GM11168 (cell line): ENCODE measurements around the gene MRM2.

Experiments
- in situ Hi-C: fragments of 300-500 bp; cut with MboI; formaldehyde crosslinking; loops from one replicate; pipeline ENCODE4 v1.12.0; 2022; ENCODE audit warnings: low sequenced_read_pairs; ENCODE audit not compliant: unreplicated experiment

MRM2 gene

GRCh38 chr7:2195400-2196246, 46.4 kb downstream of the MRM2 start:
- in situ Hi-C loops: no loop called here

GRCh38 chr7:2193575-2194305, 48.3 kb downstream of the MRM2 start:
- in situ Hi-C loops: no loop called here

GRCh38 chr7:2192831-2193534, 49.0 kb downstream of the MRM2 start:
- in situ Hi-C loops: no loop called here

GRCh38 chr7:2191016-2191415, 51.0 kb downstream of the MRM2 start:
- in situ Hi-C loops: no loop called here

GRCh38 chr7:2190531-2190930, 51.5 kb downstream of the MRM2 start:
- in situ Hi-C loops: no loop called here

DNA sequence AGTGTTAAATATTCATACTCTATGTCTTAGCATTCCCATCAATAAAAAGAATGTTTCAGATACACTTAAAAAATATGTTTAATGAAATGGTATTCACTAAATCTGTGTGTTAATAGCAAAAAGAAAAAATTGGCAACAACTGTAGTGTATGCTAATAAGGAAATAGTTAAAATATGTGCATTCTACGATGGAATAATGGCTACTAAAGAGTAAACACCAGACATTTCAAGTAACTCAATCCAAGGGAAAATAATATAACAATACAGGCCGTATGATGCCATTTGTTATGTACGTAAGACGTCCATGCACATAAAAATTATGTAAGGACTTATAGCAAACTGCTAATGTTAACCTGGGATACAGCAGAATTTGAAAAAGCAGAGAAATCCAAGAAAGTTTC, 55.8 kb downstream of the MRM2 start:
- in situ Hi-C loops: no loop called here

- in situ Hi-C loops: no loop called here
Measured at GRCh38 chr7:2185715-2186114, 56.3 kb downstream of the MRM2 start.
